MCF 10A (cell line): ENCODE data around the gene RNF25. TPM values are rescaled to one million over a fixed set of nuclear protein-coding genes. Genes with fewer than 3 reads are reported as not detected.

Experiments used
- BruUV-seq: library from RNA; stranded (reverse); fragments of 400-500 nt; replicated peaks from 2 replicates; lab custom pipeline; 2021; lab: Mats Ljungman, UMichigan
- CTCF ChIA-PET: fragments of 300-600 bp; sonication (Branson Sonifier 250); formaldehyde crosslinking; extraction: SDS; loops from one replicate; lab custom pipeline; 2021; ENCODE audit warnings: antibody characterized with exemption, inconsistent platforms; lab: Yijun Ruan, JAX
- POLR2A ChIA-PET: fragments of 300-600, 350-650 bp; sonication (Branson Sonifier 250); formaldehyde crosslinking; extraction: SDS; loops from one replicate; lab custom pipeline; 2020; ENCODE audit warnings: antibody characterized with exemption, inconsistent platforms; lab: Yijun Ruan, JAX
- DNase-seq: peaks from one replicate; pipeline ENCODE4 v3.0.0-alpha.2; 2018; ENCODE audit not compliant: unreplicated experiment
- H3K27ac Mint-ChIP-seq: one replicate; pipeline ENCODE4 v1.8.0; 2022; ENCODE audit warnings: mild to moderate bottlenecking, low read depth, mixed read lengths; ENCODE audit not compliant: unreplicated experiment
- H3K27me3 Mint-ChIP-seq: one replicate; pipeline ENCODE4 v1.8.0; 2022; ENCODE audit warnings: mixed read lengths; ENCODE audit not compliant: insufficient read depth, unreplicated experiment
- H3K36me3 Mint-ChIP-seq: one replicate; pipeline ENCODE4 v1.8.0; 2022; ENCODE audit warnings: mild to moderate bottlenecking, moderate library complexity, mixed read lengths; ENCODE audit not compliant: insufficient read depth, unreplicated experiment
- H3K4me1 Mint-ChIP-seq: one replicate; pipeline ENCODE4 v1.8.0; 2022; ENCODE audit warnings: mixed read lengths; ENCODE audit not compliant: insufficient read depth, unreplicated experiment
- H3K4me3 Mint-ChIP-seq: one replicate; pipeline ENCODE4 v1.8.0; 2022; ENCODE audit warnings: mild to moderate bottlenecking, moderate library complexity, mixed read lengths; ENCODE audit not compliant: unreplicated experiment
- H3K9me3 Mint-ChIP-seq: one replicate; pipeline ENCODE4 v1.8.0; 2022; ENCODE audit warnings: mixed read lengths; ENCODE audit not compliant: unreplicated experiment
- CTCF ChIP-seq: fragments of 200-600 bp; IDR thresholded peaks from one replicate; pipeline ENCODE4 v1.8.0; 2022; ENCODE audit warnings: antibody characterized with exemption, mild to moderate bottlenecking; ENCODE audit not compliant: unreplicated experiment
- intact Hi-C: fragments of 100-400 bp; cut with micrococcal nuclease; formaldehyde crosslinking; loops from 2 replicates; pipeline ENCODE4 v1.14.1; 2022
- total RNA-seq: library from RNA; stranded (reverse); gene quantifications from 2 replicates; pipeline ENCODE4 v1.2.3, GENCODE V29; 2022

The RNF25 gene
- total RNA-seq, 1 experiment from 2014 or later = 60.8 TPM

- Mint-ChIP-seq H3K36me3 (peaks cover 11% of the 10 kb centered on the region), H3K27me3 (no peaks in the 10 kb centered on the region), H3K4me1 (no peaks in the 10 kb centered on the region), H3K4me3 (no peak overlapping the region), H3K27ac (no peak overlapping the region), H3K9me3 (no peaks in the 10 kb centered on the region)
- DNase-seq = no peak
- CTCF ChIA-PET = interaction anchor here (0.6 to 2.2 kb wide), 6 partner anchors 10 to 840 kb away, joined by 3 to 12 read pairs (median 3); no protein-coding TSS in a partner anchor
- intact Hi-C loops = no loop called here
- POLR2A ChIA-PET = interaction anchor here (1.5 kb wide), 1 partner anchor 30 kb away, joined by 6 read pairs; the partner anchor contains the start of genes RNF25 and STK36
- no TSS peak for BruUV-seq
- no peak for TF ChIP-seq CTCF
These were observed 30.0 kb upstream of the RNF25 start for GRCh38 chr2:218701806-218702205.

GRCh38 chr2:218698885-218699284, 27.1 kb upstream of the RNF25 start:
- intact Hi-C loops = no loop called here
- no peaks in the 10 kb centered on the region for H3K27me3 Mint-ChIP-seq
- peaks cover 21% of the 10 kb centered on the region for H3K36me3 Mint-ChIP-seq
- BruUV-seq = no TSS peak
- DNase-seq = no peak
- no peaks in the 10 kb centered on the region for H3K4me1 Mint-ChIP-seq
- ChIA-PET CTCF (interaction anchor here (0.7 to 3.0 kb wide), 4 partner anchors 11 to 143 kb away, joined by 3 to 16 read pairs (median 4); partner anchors contain the start of gene TTLL4), POLR2A (no interaction called here)
- no peak overlapping the region for H3K4me3 Mint-ChIP-seq
- no peak for TF ChIP-seq CTCF
- no peak overlapping the region for H3K27ac Mint-ChIP-seq
- H3K9me3 Mint-ChIP-seq = no peaks in the 10 kb centered on the region

GRCh38 chr2:218694405-218695145, 22.8 kb upstream of the RNF25 start:
- no peak for DNase-seq
- no peaks in the 10 kb centered on the region for H3K4me1 Mint-ChIP-seq
- BruUV-seq = no TSS peak
- H3K36me3 Mint-ChIP-seq = peaks cover 23% of the 10 kb centered on the region
- intact Hi-C loops = no loop called here
- no peak for TF ChIP-seq CTCF
- ChIA-PET POLR2A (interaction anchor here (0.6 to 1.5 kb wide), 2 partner anchors 16 to 558 kb away, joined by 3 read pairs; partner anchors contain the start of genes TTLL4 and TUBA4B), CTCF (interaction anchor here (0.6 to 1.1 kb wide), 3 partner anchors 8 to 184 kb away, joined by 3 to 4 read pairs (median 3); no protein-coding TSS in a partner anchor)
- no peaks in the 10 kb centered on the region for H3K9me3 Mint-ChIP-seq
- H3K27ac Mint-ChIP-seq = no peak overlapping the region
- no peaks in the 10 kb centered on the region for H3K27me3 Mint-ChIP-seq
- H3K4me3 Mint-ChIP-seq = no peak overlapping the region

GRCh38 chr2:218691234-218691633, 19.4 kb upstream of the RNF25 start:
- POLR2A ChIA-PET = interaction anchor here (0.9 kb wide), 1 partner anchor 20 kb away, joined by 3 read pairs; the partner anchor contains the start of gene RNF25
- CTCF ChIA-PET = interaction anchor here (0.6 to 1.6 kb wide), 4 partner anchors 10 to 390 kb away, joined by 3 to 9 read pairs (median 4); partner anchors contain the start of genes RNF25 and STK36
- no peaks in the 10 kb centered on the region for H3K9me3 Mint-ChIP-seq
- peaks cover 24% of the 10 kb centered on the region for H3K36me3 Mint-ChIP-seq
- no TSS peak for BruUV-seq
- no peak overlapping the region for H3K27ac Mint-ChIP-seq
- no peaks in the 10 kb centered on the region for H3K27me3 Mint-ChIP-seq
- peaks cover 6% of the 10 kb centered on the region for H3K4me1 Mint-ChIP-seq
- intact Hi-C loops = no loop called here
- TF ChIP-seq CTCF = no peak
- H3K4me3 Mint-ChIP-seq = no peak overlapping the region
- no peak for DNase-seq
